ENCODE data around the gene PCP2. TPM values are rescaled to one million over a fixed set of nuclear protein-coding genes. Genes with fewer than 3 reads are reported as not detected.
A peak's percentile ranks its signal among the peaks of the same experiment; 100 is the strongest.

PCP2 gene
- total and polyA plus RNA-seq, 2 of the 13 experiments (the other 11 are each of a cell fraction or from before 2014, with no cell fraction given): 0.62 TPM; not detected in 1

- TF ChIP-seq U2AF2 (IDR thresholded peaks at IDR 0.05; ENCODE audit: low read depth, low read length) (no peak), GPBP1L1 (CRISPR knock-in tag; IDR thresholded peaks at IDR 0.05) (no peak), ZNF382 (CRISPR knock-in tag; IDR thresholded peaks at IDR 0.05; ENCODE audit: borderline replicate concordance) (no peak), KLF6 (CRISPR knock-in tag; IDR thresholded peaks at IDR 0.05) (no peak), NFAT5 (CRISPR knock-in tag; IDR thresholded peaks at IDR 0.05) (no peak; the same call in 1 of the 2 replicates), JDP2 (CRISPR knock-in tag; IDR thresholded peaks at IDR 0.05; ENCODE audit: borderline replicate concordance) (no peak), ZNF567 (CRISPR knock-in tag; IDR thresholded peaks at IDR 0.05; ENCODE audit: borderline replicate concordance) (no peak), ZNF792 (CRISPR knock-in tag; IDR thresholded peaks at IDR 0.05) (peak; percentile 80; the same call in 1 of the 2 replicates), ZNF749 (CRISPR knock-in tag; IDR thresholded peaks at IDR 0.05; ENCODE audit: borderline replicate concordance) (no peak; the same call in 1 of the 2 replicates), NCOA5 (CRISPR knock-in tag; IDR thresholded peaks at IDR 0.05) (no peak), ZNF770 (CRISPR knock-in tag; IDR thresholded peaks at IDR 0.05) (peak; percentile 33; the same call in 1 of the 2 replicates), ZFP62 (CRISPR knock-in tag; IDR thresholded peaks at IDR 0.05) (no peak), FOSL2 (CRISPR knock-in tag; IDR thresholded peaks at IDR 0.05) (no peak; the same call in 1 of the 2 replicates), ONECUT2 (CRISPR knock-in tag; IDR thresholded peaks at IDR 0.05) (no peak), PREB (CRISPR knock-in tag; IDR thresholded peaks at IDR 0.05) (0 out of 2 replicates have a peak, but pooled peaks have one; percentile 20), ATF7 (IDR thresholded peaks at IDR 0.05) (no peak), ATF7 (CRISPR knock-in tag; IDR thresholded peaks at IDR 0.05) (no peak; the same call in 1 of the 2 replicates), REXO4 (CRISPR knock-in tag; IDR thresholded peaks at IDR 0.05; ENCODE audit: borderline replicate concordance) (no peak), CTCF (CRISPR knock-in tag; IDR thresholded peaks at IDR 0.05) (no peak)
Measured at GRCh38 chr19:7636691-7637373, 3.3 kb upstream of the PCP2 start, which contains the start of gene STXBP2 (continued).
